ENCODE measurements around the gene SUGP1.

Gene SUGP1

GRCh38 chr19:19341026-19341425, 20.7 kb upstream of the SUGP1 start:
- DNase-seq (ENCODE audit: low read depth in 2 of 2) = no peak

GRCh38 chr19:19338082-19338481, 17.8 kb upstream of the SUGP1 start:
- no peak for DNase-seq (ENCODE audit: low read depth in 2 of 2)

- no peak for DNase-seq (ENCODE audit: low read depth in 2 of 2)
Observed at GRCh38 chr19:19337120-19337519, 16.8 kb upstream of the SUGP1 start.

GRCh38 chr19:19336597-19336996, 16.3 kb upstream of the SUGP1 start:
- no peak for DNase-seq (ENCODE audit: low read depth in 2 of 2)

- DNase-seq (ENCODE audit: low read depth in 2 of 2) = no peak
Observed at GRCh38 chr19:19335408-19336158, 15.3 kb upstream of the SUGP1 start.

- DNase-seq (ENCODE audit: low read depth in 2 of 2) = no peak
Observed at GRCh38 chr19:19334989-19335344, 14.7 kb upstream of the SUGP1 start.

- DNase-seq (ENCODE audit: low read depth in 2 of 2) = no peak
Observed at GRCh38 chr19:19334063-19334988, 14.0 kb upstream of the SUGP1 start.

- DNase-seq (ENCODE audit: low read depth in 2 of 2) = no peak
Observed at GRCh38 chr19:19329126-19329525, 8.8 kb upstream of the SUGP1 start.

GRCh38 chr19:19327672-19328071, 7.4 kb upstream of the SUGP1 start:
- DNase-seq (ENCODE audit: low read depth in 2 of 2) = no peak

- DNase-seq (ENCODE audit: low read depth in 2 of 2) = no peak
Observed at GRCh38 chr19:19324059-19324770, 3.9 kb upstream of the SUGP1 start.

- no peak for DNase-seq (ENCODE audit: low read depth in 2 of 2)
Observed at GRCh38 chr19:19321141-19321577, 850 bp upstream of the SUGP1 start.

GRCh38 chr19:19319732-19320360, 463 bp downstream of the SUGP1 start:
- DNase-seq (ENCODE audit: low read depth in 2 of 2) = no peak

GRCh38 chr19:19316082-19316481, 4.2 kb downstream of the SUGP1 start:
- no peak for DNase-seq (ENCODE audit: low read depth in 2 of 2)

GRCh38 chr19:19315444-19315843, 4.9 kb downstream of the SUGP1 start:
- DNase-seq (ENCODE audit: low read depth in 2 of 2) = no peak

GRCh38 chr19:19308373-19308772, 11.9 kb downstream of the SUGP1 start:
- no peak for DNase-seq (ENCODE audit: low read depth in 2 of 2)

GRCh38 chr19:19306191-19306590, 14.1 kb downstream of the SUGP1 start:
- DNase-seq (ENCODE audit: low read depth in 2 of 2) = no peak

GRCh38 chr19:19305696-19306095, 14.6 kb downstream of the SUGP1 start:
- DNase-seq (ENCODE audit: low read depth in 2 of 2) = no peak

- no peak for DNase-seq (ENCODE audit: low read depth in 2 of 2)
Observed at GRCh38 chr19:19305066-19305465, 15.2 kb downstream of the SUGP1 start.

GRCh38 chr19:19304186-19304965, 15.9 kb downstream of the SUGP1 start:
- DNase-seq (ENCODE audit: low read depth in 2 of 2) = no peak

- no peak for DNase-seq (ENCODE audit: low read depth in 2 of 2)
Observed at GRCh38 chr19:19303411-19303810, 16.9 kb downstream of the SUGP1 start.

GRCh38 chr19:19300613-19301012, 19.7 kb downstream of the SUGP1 start:
- DNase-seq (ENCODE audit: low read depth in 2 of 2) = no peak
